Esophagus muscularis mucosa (tissue), 4 donors: Measurements from ENCODE around the gene GPR153.

Experiments
- CTCF ChIP-seq, 3 experiments: fragments of 200-600 bp in 2 of 3; fragments of 450-650 bp in 1 of 3; sonication (generic) in 2 of 3; IDR thresholded peaks; one replicate each; pipeline ENCODE4 v1.5.1; 2017 to 2019; ENCODE audit warnings: antibody characterized with exemption in 3 of 3, mild to moderate bottlenecking in 2 of 3, moderate library complexity in 1 of 3
- EP300 ChIP-seq: sonication (generic); formaldehyde crosslinking; IDR thresholded peaks from one replicate; pipeline ENCODE4 v1.6.1; 2017; ENCODE audit warnings: antibody characterized with exemption
- POLR2AphosphoS5 ChIP-seq, 2 donors: sonication (generic); formaldehyde crosslinking; IDR thresholded peaks; one replicate each; pipeline ENCODE4 v1.6.1; 2017; ENCODE audit warnings: antibody characterized with exemption in 2 of 2

GRCh38 chr1:6206520-6206855 is 54.4 kb downstream of the GPR153 start:
- TF ChIP-seq CTCF (IDR thresholded peaks at IDR 0.05) (no peak), POLR2AphosphoS5 (IDR thresholded peaks at IDR 0.05) (no peak), EP300 (no peak)
